IMR-90 (cell line): ENCODE measurements around the gene NFIA. TPM values are rescaled to one million over a fixed set of nuclear protein-coding genes. Genes with fewer than 3 reads are reported as not detected.

Experiments
- ATAC-seq: fragments of 200-7000 bp; cut with Tn5 transposase; 2 replicates; pipeline ENCODE4 v1.9.1; 2020; ENCODE audit warnings: low read depth, mild to moderate bottlenecking, moderate library complexity
- BruUV-seq: library from RNA; stranded (reverse); fragments of 400-500 nt; replicated peaks from 2 replicates; lab custom pipeline; 2021; lab: Mats Ljungman, UMichigan
- CTCF ChIA-PET: fragments of 300-600 bp; formaldehyde crosslinking; extraction: SDS; loops from one replicate; lab custom pipeline; 2021; ENCODE audit warnings: antibody characterized with exemption; lab: Yijun Ruan, JAX
- POLR2A ChIA-PET: fragments of 300-600 bp; sonication (Branson Sonifier 250); formaldehyde crosslinking; loops from one replicate; lab custom pipeline; 2022; ENCODE audit warnings: antibody characterized with exemption; ENCODE audit not compliant: unreplicated experiment; lab: Charles Lee
- DNase-seq: peaks from one replicate; pipeline ENCODE4 v3.0.0; 2013
- H2AFZ ChIP-seq: replicated peaks from 2 replicates; pipeline ENCODE3; 2013; ENCODE audit warnings: low read length, mild to moderate bottlenecking; ENCODE audit not compliant: poor library complexity
- H2AK5ac ChIP-seq: 2 replicates; pipeline ENCODE4 v1.6.1; 2013; ENCODE audit warnings: low read depth, low read length, inconsistent platforms
- H2AK9ac ChIP-seq: replicated peaks from 2 replicates; pipeline ENCODE3; 2013; ENCODE audit warnings: mild to moderate bottlenecking, low read depth, low read length, moderate library complexity; ENCODE audit not compliant: poor library complexity
- H2BK120ac ChIP-seq: 2 replicates; pipeline ENCODE4 v1.6.1; 2013; ENCODE audit warnings: low read depth, low read length, inconsistent platforms
- H2BK15ac ChIP-seq: 3 replicates; pipeline ENCODE4 v1.6.1; 2013; ENCODE audit warnings: low read depth, low read length, inconsistent platforms
- H2BK20ac ChIP-seq: 2 replicates; pipeline ENCODE4 v1.6.1; 2013; ENCODE audit warnings: low read depth, mild to moderate bottlenecking, inconsistent platforms, low read length, moderate library complexity
- H2BK5ac ChIP-seq: 2 replicates; pipeline ENCODE4 v1.6.1; 2013; ENCODE audit warnings: mild to moderate bottlenecking, low read depth, low read length, inconsistent platforms; ENCODE audit not compliant: poor library complexity, severe bottlenecking
- H3K14ac ChIP-seq: replicated peaks from 2 replicates; pipeline ENCODE4 v1.6.1; 2013; ENCODE audit warnings: low read depth, low read length, inconsistent platforms
- H3K18ac ChIP-seq: 2 replicates; pipeline ENCODE4 v1.6.1; 2013; ENCODE audit warnings: low read depth, low read length, control low read depth
- H3K23ac ChIP-seq: 2 replicates; pipeline ENCODE4 v1.6.1; 2013; ENCODE audit warnings: low read depth, low read length, inconsistent platforms
- H3K27ac ChIP-seq: 2 replicates; pipeline ENCODE4 v1.5.1; 2013; ENCODE audit warnings: mild to moderate bottlenecking, control low read depth, low read length; ENCODE audit not compliant: insufficient read depth
- H3K27me3 ChIP-seq: 2 replicates; pipeline ENCODE4 v1.6.1; 2013; ENCODE audit warnings: low read length; ENCODE audit not compliant: control insufficient read depth, insufficient read depth
- H3K36me3 ChIP-seq: 2 replicates; pipeline ENCODE4 v1.6.1; 2013; ENCODE audit warnings: low read length, mixed read lengths; ENCODE audit not compliant: control insufficient read depth, insufficient read depth
- H3K4ac ChIP-seq: 2 replicates; pipeline ENCODE4 v1.6.1; 2013; ENCODE audit warnings: low read depth, low read length, inconsistent platforms
- H3K4me1 ChIP-seq: 2 replicates; pipeline ENCODE4 v1.6.1; 2013; ENCODE audit warnings: low read length, mixed read lengths; ENCODE audit not compliant: control insufficient read depth, insufficient read depth
- H3K4me2 ChIP-seq: 2 replicates; pipeline ENCODE4 v1.6.1; 2013; ENCODE audit warnings: low read depth, mild to moderate bottlenecking, control low read depth, low read length, moderate library complexity
- H3K4me3 ChIP-seq: 2 replicates; pipeline ENCODE4 v1.5.1; 2013; ENCODE audit warnings: low read depth, mild to moderate bottlenecking, control low read depth, low read length, moderate library complexity; ENCODE audit not compliant: insufficient read depth
- H3K56ac ChIP-seq: 2 replicates; pipeline ENCODE4 v1.6.1; 2013; ENCODE audit warnings: low read length, inconsistent platforms; ENCODE audit not compliant: insufficient read depth; ENCODE audit errors: extremely low read depth
- H3K79me1 ChIP-seq, 2 experiments: 2 replicates each; pipeline ENCODE4 v1.6.1; 2013; ENCODE audit warnings: low read length in 2 of 2, inconsistent platforms in 1 of 2, low read depth in 1 of 2
- H3K9ac ChIP-seq: 2 replicates; pipeline ENCODE4 v1.6.1; 2013; ENCODE audit warnings: low read depth, low read length, control low read depth
- H3K9me1 ChIP-seq: 2 replicates; pipeline ENCODE4 v1.6.1; 2013; ENCODE audit warnings: low read length, inconsistent platforms; ENCODE audit not compliant: insufficient read depth
- H3K9me3 ChIP-seq: 2 replicates; pipeline ENCODE4 v1.6.1; 2013; ENCODE audit warnings: low read length; ENCODE audit not compliant: control insufficient read depth, insufficient read depth
- H4K20me1 ChIP-seq: 2 replicates; pipeline ENCODE4 v1.6.1; 2013; ENCODE audit warnings: low read length, inconsistent platforms; ENCODE audit not compliant: insufficient read depth
- H4K5ac ChIP-seq: 2 replicates; pipeline ENCODE4 v1.6.1; 2013; ENCODE audit warnings: mild to moderate bottlenecking, low read depth, low read length, control low read depth
- H4K8ac ChIP-seq, 2 experiments: 2 replicates each; pipeline ENCODE4 v1.6.1; 2013; ENCODE audit warnings: low read depth in 2 of 2, low read length in 2 of 2, control low read depth in 1 of 2, inconsistent platforms in 1 of 2
- H4K91ac ChIP-seq: 2 replicates; pipeline ENCODE4 v1.6.1; 2013; ENCODE audit warnings: low read depth, low read length, inconsistent platforms; ENCODE audit not compliant: insufficient read depth
- BHLHE40 ChIP-seq: fragments of 150-350 bp; IDR thresholded peaks from 2 replicates; pipeline ENCODE4 v1.6.1; 2016; ENCODE audit warnings: mild to moderate bottlenecking, low read depth, low read length
- CEBPB ChIP-seq: IDR thresholded peaks from 2 replicates; pipeline ENCODE4 v1.6.1; 2012; ENCODE audit warnings: low read depth, low read length, improper control_type of control experiment
- CHD1 ChIP-seq: IDR thresholded peaks from 2 replicates; pipeline ENCODE4 v1.6.1; 2012; ENCODE audit warnings: low read depth, low read length, improper control_type of control experiment
- CTCF ChIP-seq: conservative IDR thresholded peaks from 2 replicates; pipeline ENCODE4 v1.5.1; 2012; ENCODE audit warnings: mild to moderate bottlenecking, low read depth, low read length, improper control_type of control experiment
- FOS ChIP-seq: fragments of 150-350 bp; IDR thresholded peaks from 2 replicates; pipeline ENCODE4 v1.6.1; 2016; ENCODE audit warnings: low read depth, low read length
- MAZ ChIP-seq: IDR thresholded peaks from 2 replicates; pipeline ENCODE4 v1.6.1; 2012; ENCODE audit warnings: low read depth, mild to moderate bottlenecking, low read length, improper control_type of control experiment, moderate library complexity, borderline replicate concordance
- MXI1 ChIP-seq: IDR thresholded peaks from 2 replicates; pipeline ENCODE4 v1.6.1; 2012; ENCODE audit warnings: low read depth, mild to moderate bottlenecking, low read length, moderate library complexity, borderline replicate concordance
- NFE2L2 ChIP-seq: fragments of 150-350 bp; IDR thresholded peaks from 2 replicates; pipeline ENCODE4 v1.6.1; 2016; ENCODE audit warnings: low read depth, mild to moderate bottlenecking, low read length
- POLR2A ChIP-seq: IDR thresholded peaks from 2 replicates; pipeline ENCODE4 v1.6.1; 2012; ENCODE audit warnings: mild to moderate bottlenecking, low read depth, low read length
- RCOR1 ChIP-seq: IDR thresholded peaks from 2 replicates; pipeline ENCODE4 v1.6.1; 2012; ENCODE audit warnings: mild to moderate bottlenecking, low read length, improper control_type of control experiment; ENCODE audit not compliant: insufficient replicate concordance
- RFX5 ChIP-seq: IDR thresholded peaks from 2 replicates; pipeline ENCODE4 v1.8.0; 2012; ENCODE audit warnings: low read depth, mild to moderate bottlenecking, low read length, moderate library complexity
- SMC3 ChIP-seq: fragments of 150-350 bp; IDR thresholded peaks from 2 replicates; pipeline ENCODE4 v1.6.1; 2016; ENCODE audit warnings: low read depth, mild to moderate bottlenecking, antibody characterized with exemption, low read length, moderate library complexity
- USF2 ChIP-seq: fragments of 150-350 bp; IDR thresholded peaks from 2 replicates; pipeline ENCODE4 v1.6.1; 2017; ENCODE audit warnings: mild to moderate bottlenecking, antibody characterized with exemption, low read length, low read depth
- WGBS, 2 experiments: methylation state at CpG; one replicate each; pipeline versions ENCODE4 v1.1.5 to v1.1.7; 2013; ENCODE audit warnings: missing lambda C conversion rate in 2 of 2; ENCODE audit not compliant: insufficient read length in 1 of 2; ENCODE audit errors: extremely low coverage in 2 of 2; 5-methylcytosine and 5-hydroxymethylcytosine counted together
- dilution Hi-C: fragments of 300-500 bp; cut with HindIII; formaldehyde crosslinking; loops from one replicate; pipeline ENCODE4 v1.14.3; 2018; ENCODE audit warnings: low sequenced_read_pairs; ENCODE audit not compliant: unreplicated experiment
- in situ Hi-C: fragments of 300-500 bp; cut with MboI; formaldehyde crosslinking; loops from 3 replicates; pipeline ENCODE4 v1.14.3; 2019; ENCODE audit warnings: low sequenced_read_pairs, inconsistent platforms, mixed read lengths
- intact Hi-C: fragments of 100-400 bp; cut with micrococcal nuclease; formaldehyde crosslinking; loops from 2 replicates; pipeline ENCODE4 v1.10.0; 2022
- polyA plus RNA-seq, 3 experiments: library from polyadenylated mRNA; depleted of rRNA; stranded (reverse); fragments of >200 nt; gene quantifications; 2 replicates each; pipeline ENCODE4 v1.2.3, GENCODE V29; 2012; ENCODE audit warnings: low replicate concordance in 1 of 3
- total RNA-seq: library from RNA; depleted of rRNA; stranded (reverse); fragments of >200 nt; gene quantifications from 2 replicates; pipeline ENCODE4 v1.2.3, GENCODE V29; 2012

NFIA gene
- total and polyA plus RNA-seq, 2 of the 4 experiments (the other 2 are of a cell fraction) = 1.6 to 2.2 TPM

- H3K23ac ChIP-seq = no peak overlapping the region
- H2AFZ ChIP-seq = no peak overlapping the region
- H2AK5ac ChIP-seq = no peak overlapping the region
- H3K4me1 ChIP-seq = no peaks in the 10 kb centered on the region
- no peaks in the 10 kb centered on the region for H3K27me3 ChIP-seq
- DNase-seq = no peak
- no peak overlapping the region for H2BK15ac ChIP-seq
- H2BK120ac ChIP-seq = no peak overlapping the region
- no peak for TF ChIP-seq FOS
- no peak for TF ChIP-seq CEBPB
- no peak for TF ChIP-seq POLR2A
- no peak for TF ChIP-seq USF2
- TF ChIP-seq NFE2L2 = no peak
- no peak for TF ChIP-seq SMC3
- TF ChIP-seq BHLHE40 = no peak
- TF ChIP-seq MAZ = no peak
- no peak for TF ChIP-seq RFX5
- TF ChIP-seq RCOR1 = no peak
- no peak for TF ChIP-seq CHD1
- TF ChIP-seq MXI1 = no peak
- no peak for TF ChIP-seq CTCF
- H3K27ac ChIP-seq = no peak overlapping the region
- POLR2A ChIA-PET = no interaction called here
- dilution Hi-C loops (no loop called here), intact Hi-C loops (no loop called here), in situ Hi-C loops (no loop called here)
- H3K9me1 ChIP-seq = no peaks in the 10 kb centered on the region
- no peaks in the 10 kb centered on the region for H3K36me3 ChIP-seq
- H3K4me2 ChIP-seq = no peak overlapping the region
- H3K14ac ChIP-seq = no peak overlapping the region
- H3K18ac ChIP-seq = no peak overlapping the region
- no peak for ATAC-seq
- H3K9me3 ChIP-seq = no peaks in the 10 kb centered on the region
- H3K9ac ChIP-seq = no peak overlapping the region
- no peak overlapping the region for H4K5ac ChIP-seq
- no peak overlapping the region for H3K56ac ChIP-seq
- no peak overlapping the region for H2BK5ac ChIP-seq
- H4K20me1 ChIP-seq = no peaks in the 10 kb centered on the region
- no TSS peak for BruUV-seq
- no peak overlapping the region for H4K91ac ChIP-seq
- CTCF ChIA-PET = interaction anchor here (1.2 kb wide), 1 partner anchor 13 kb away, joined by 4 read pairs; no protein-coding TSS in a partner anchor
- no peak overlapping the region for H2AK9ac ChIP-seq
- H3K4me3 ChIP-seq = no peak overlapping the region
- no peaks in the 10 kb centered on the region for H3K79me1 ChIP-seq
- H2BK20ac ChIP-seq = no peak overlapping the region
- no peak overlapping the region for H3K4ac ChIP-seq
- H4K8ac ChIP-seq = no peak overlapping the region
- no CpG with 5 or more reads among the region's 3 CpGs for WGBS, 2 experiments
Measured at GRCh38 chr1:61265665-61266064, 183.3 kb downstream of the NFIA start.
